ENCODE measurements around the gene PBX1. TPM values are rescaled to one million over a fixed set of nuclear protein-coding genes. Genes with fewer than 3 reads are reported as not detected.

PBX1 gene
- total and polyA plus RNA-seq, 2 of the 4 experiments (the other 2 are of a cell fraction), result 13.9 to 17.9 TPM

- Histone ChIP-seq H3K9ac (ENCODE audit: low read depth, low read length) (no peak overlapping the region), H4K5ac (ENCODE audit: low read depth, low read length) (no peak overlapping the region), H2BK20ac (ENCODE audit: low read depth, low read length) (no peak overlapping the region), H4K91ac (ENCODE audit: insufficient read depth, low read depth, low read length) (no peak overlapping the region), H3K9me3 (ENCODE audit: control insufficient read depth, insufficient read depth, low read length) (no peaks in the 10 kb centered on the region), H3K4me1 (ENCODE audit: control insufficient read depth, insufficient read depth, low read length) (peaks cover 14% of the 10 kb centered on the region), H3K79me1 (ENCODE audit: low read depth in 1 of 2, low read length in 2 of 2) (peaks cover 0 to 8% of the 10 kb centered on the region in 2 experiments; a peak in 3 of 4 replicates), H3K56ac (ENCODE audit: extremely low read depth, insufficient read depth, low read length) (no peak overlapping the region), H3K4me3 (ENCODE audit: insufficient read depth, low read depth, low read length) (no peak overlapping the region), H3K4ac (ENCODE audit: low read depth, low read length) (no peak overlapping the region), H2AK9ac (replicated peaks; ENCODE audit: low read depth, low read length, poor library complexity) (no peak overlapping the region), H3K9me1 (ENCODE audit: insufficient read depth, low read length) (peaks cover 3% of the 10 kb centered on the region; the same call in 1 of the 2 replicates), H3K27me3 (ENCODE audit: control insufficient read depth, insufficient read depth, low read length) (no peaks in the 10 kb centered on the region), H4K20me1 (ENCODE audit: insufficient read depth, low read length) (no peaks in the 10 kb centered on the region), H3K36me3 (ENCODE audit: control insufficient read depth, insufficient read depth, low read length) (peaks cover 7% of the 10 kb centered on the region), H3K27ac (ENCODE audit: insufficient read depth, low read length) (no peak overlapping the region), H2AK5ac (ENCODE audit: low read depth, low read length) (no peak overlapping the region), H3K23ac (ENCODE audit: low read depth, low read length) (no peak overlapping the region), H3K4me2 (ENCODE audit: low read depth, low read length) (no peak overlapping the region), H2AFZ (replicated peaks; ENCODE audit: low read length, poor library complexity) (no peak overlapping the region), H3K18ac (ENCODE audit: low read depth, low read length) (no peak overlapping the region), H2BK120ac (ENCODE audit: low read depth, low read length) (no peak overlapping the region), H2BK5ac (ENCODE audit: low read depth, low read length, poor library complexity, severe bottlenecking) (no peak overlapping the region), H2BK15ac (ENCODE audit: low read depth, low read length) (no peak overlapping the region), H4K8ac (ENCODE audit: low read depth in 2 of 2, low read length in 2 of 2) (no peak overlapping the region), H3K14ac (replicated peaks; ENCODE audit: low read depth, low read length) (no peak overlapping the region)
- DNase-seq (no peak), ATAC-seq (ENCODE audit: low read depth) (no peak)
- dilution Hi-C loops (cut with HindIII; ENCODE audit: low sequenced_read_pairs, unreplicated experiment) (no loop called here), intact Hi-C loops (cut with micrococcal nuclease) (no loop called here), in situ Hi-C loops (cut with MboI; ENCODE audit: low sequenced_read_pairs) (no loop called here)
- WGBS, 2 experiments (ENCODE audit: extremely low coverage in 2 of 2, insufficient read length in 1 of 2), result no CpG with 5 or more reads among the region's 2 CpGs
- POLR2A ChIA-PET (ENCODE audit: unreplicated experiment), result no interaction called here
- CTCF ChIA-PET, result no interaction called here
- BruUV-seq (replicated peaks), result no TSS peak
- TF ChIP-seq ELK1 (IDR thresholded peaks at IDR 0.05; ENCODE audit: borderline replicate concordance, low read depth, low read length) (no peak), RAD21 (IDR thresholded peaks at IDR 0.05; ENCODE audit: low read length) (no peak)
Observed at GRCh38 chr1:164645921-164646320, 86.9 kb downstream of the PBX1 start.
